ENCODE data around the gene PSD.

The PSD gene

DNA sequence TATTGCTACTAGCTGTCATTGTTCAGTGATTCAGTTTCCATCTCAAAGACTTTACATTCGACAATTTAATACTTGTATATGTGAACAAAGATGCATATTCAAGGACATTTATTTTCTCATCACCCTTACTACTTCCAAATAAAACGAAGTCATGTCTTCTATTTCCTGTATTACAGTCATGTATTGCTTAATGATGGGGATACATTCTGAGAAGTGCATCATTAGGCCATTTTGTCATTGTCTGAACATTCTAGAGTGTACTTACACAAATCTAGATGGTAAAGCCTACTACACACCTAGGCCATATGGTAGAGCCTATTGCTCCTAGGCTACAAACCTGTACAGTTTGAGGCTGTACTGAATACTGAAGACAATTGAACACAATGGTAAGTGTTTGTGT is 26.3 kb upstream of the PSD start:
- no peak for DNase-seq (ENCODE audit: low read depth in 2 of 2)

DNA sequence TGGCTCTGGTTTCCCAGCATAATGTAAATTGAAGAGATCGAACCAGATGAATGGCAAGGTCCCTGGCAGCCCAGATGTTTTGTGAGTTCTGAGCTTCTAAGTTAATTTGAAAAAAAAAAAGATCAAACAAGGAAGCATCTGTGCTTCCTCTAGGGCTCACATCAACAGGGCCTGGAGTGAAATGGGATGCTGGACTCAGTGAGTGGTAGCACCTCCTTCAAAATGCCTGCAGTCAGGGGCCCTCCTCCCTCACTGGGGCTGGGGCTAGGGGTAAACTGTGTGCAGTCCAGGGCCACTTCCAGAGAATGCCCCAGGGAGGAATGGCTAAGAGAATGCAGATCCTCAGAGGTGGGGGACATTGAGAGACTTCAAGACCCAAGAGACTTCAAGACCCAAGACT is 19.8 kb upstream of the PSD start:
- no peak for DNase-seq (ENCODE audit: low read depth in 2 of 2)

DNA sequence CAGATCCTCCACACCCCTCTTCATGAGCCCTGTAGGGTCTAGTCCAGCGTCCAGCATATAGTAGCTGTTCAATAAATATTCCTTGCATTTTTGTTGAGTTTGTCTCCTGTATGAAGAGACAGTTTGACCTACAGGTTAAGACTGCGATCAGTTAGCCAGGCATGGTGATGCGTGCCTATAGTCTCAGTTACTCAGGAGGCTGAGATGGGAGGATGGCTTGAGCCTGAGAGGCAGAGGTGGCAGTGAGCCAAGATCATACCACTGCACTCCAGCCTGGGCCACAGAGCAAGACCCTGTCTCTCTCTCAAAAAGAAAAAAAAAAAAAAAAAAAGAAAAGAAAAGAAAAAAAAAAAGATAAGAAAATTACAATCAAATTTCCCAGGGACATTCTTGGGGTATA is 18.9 kb upstream of the PSD start:
- DNase-seq (ENCODE audit: low read depth in 2 of 2) = no peak

DNA sequence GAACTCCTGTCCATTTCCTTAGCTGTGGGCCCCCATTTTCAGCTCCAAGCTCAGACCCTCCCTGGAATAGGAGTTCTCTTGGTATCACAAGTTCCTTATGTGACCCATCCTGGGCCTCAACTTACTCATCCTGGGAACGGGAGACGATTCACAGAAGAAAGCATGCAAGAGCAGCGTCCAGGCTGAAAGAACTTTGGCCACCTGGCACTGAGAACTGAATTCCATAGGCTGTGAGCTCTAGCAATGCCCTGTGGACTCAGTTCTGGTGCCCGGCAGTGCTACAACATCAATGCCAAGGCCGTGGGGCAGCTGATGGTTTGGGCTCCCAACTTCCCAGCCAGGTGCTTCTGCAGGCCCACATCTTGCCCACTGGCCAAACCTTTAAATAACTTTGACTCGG is 17.7 kb upstream of the PSD start:
- no peak for DNase-seq (ENCODE audit: low read depth in 2 of 2)

DNA sequence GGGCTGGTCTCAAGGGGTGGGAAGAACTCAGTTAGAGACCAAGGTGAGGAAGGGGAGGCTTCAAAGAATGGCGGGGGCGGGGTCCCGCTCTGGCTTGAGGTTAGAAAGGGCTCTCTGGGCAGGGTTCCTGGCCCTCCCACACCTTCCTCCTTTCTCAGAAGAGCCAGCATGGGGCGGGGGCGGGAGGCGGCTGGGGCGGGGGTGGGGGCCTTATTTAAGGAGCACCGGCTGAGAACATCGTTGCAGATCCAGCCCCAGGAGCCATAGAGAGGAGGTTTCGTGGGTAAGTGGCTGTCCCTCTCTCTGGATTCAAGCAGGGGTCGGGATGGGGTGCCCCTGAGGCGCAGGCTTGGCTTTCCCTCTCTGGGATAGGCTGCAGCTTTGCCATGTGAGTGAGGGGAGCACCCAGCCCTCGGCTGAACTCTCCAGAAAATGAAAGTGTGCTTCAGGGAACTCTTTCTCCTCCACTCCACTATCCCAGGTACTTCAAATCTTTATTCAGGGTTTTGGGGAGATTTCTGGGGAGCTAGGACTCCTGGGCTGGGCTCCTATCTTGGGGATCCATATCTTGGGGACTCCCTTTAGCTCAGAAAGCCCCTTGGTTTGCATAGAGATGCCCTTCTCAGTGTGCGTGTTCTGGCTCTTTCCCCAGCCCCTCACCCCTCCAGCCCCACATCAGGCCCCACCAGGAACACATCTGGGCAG is 17.1 kb upstream of the PSD start:
- no peak for DNase-seq (ENCODE audit: low read depth in 2 of 2)

DNA sequence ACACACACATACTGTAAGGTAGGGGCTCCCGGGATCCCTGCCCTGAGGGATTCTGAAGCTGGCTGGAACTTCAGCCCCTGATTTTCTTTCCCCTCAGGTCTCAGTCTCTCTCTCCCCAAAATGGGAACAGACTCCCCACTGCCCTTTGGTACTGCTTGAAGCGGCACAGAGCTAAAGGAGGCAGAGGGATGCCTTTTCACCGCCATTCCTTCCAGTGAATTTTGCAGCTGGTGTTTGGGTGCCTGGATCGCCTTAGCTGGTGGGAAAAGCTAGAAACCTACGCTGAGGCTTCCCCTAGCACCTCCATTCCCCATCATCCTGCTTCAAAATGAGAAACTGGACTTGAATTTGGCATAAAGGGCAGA is 16.5 kb upstream of the PSD start:
- DNase-seq (ENCODE audit: low read depth in 2 of 2) = no peak

DNA sequence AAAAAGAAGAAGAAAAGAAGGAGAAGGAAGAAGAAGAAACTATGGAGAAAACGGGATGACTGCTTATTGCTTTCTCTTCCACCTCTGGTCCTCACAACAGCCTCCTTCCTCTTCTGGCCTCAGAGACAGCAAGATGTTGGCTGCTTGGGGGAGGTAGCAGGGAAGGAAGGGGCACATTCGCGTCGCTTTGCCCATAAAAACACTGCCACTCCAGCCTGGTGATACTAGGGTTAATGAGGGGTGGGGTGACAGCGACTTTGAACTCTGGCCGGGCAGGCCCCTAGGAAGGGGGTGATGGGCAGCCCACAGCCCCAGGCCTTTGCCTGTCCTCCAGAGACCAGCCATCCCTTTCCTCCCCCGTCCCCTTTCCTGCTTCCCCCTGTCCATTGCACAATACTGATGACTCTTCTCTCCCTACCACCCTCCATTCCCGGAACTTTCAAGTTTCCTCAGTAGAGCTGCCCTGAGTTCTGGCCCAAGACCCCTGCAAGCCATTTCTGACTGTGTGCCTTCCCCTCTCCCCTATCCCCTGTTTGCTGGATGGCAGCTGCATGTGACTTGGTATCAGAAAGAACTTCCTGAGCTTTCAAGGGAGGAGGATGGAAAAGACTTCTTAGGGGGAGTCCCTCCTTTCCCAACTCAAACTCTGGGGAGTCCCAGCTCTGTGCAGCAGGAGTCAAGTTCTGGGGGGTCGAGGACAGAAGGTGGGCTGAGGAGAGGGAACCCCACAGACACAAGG is 16.0 kb upstream of the PSD start:
- no peak for DNase-seq (ENCODE audit: low read depth in 2 of 2)

DNA sequence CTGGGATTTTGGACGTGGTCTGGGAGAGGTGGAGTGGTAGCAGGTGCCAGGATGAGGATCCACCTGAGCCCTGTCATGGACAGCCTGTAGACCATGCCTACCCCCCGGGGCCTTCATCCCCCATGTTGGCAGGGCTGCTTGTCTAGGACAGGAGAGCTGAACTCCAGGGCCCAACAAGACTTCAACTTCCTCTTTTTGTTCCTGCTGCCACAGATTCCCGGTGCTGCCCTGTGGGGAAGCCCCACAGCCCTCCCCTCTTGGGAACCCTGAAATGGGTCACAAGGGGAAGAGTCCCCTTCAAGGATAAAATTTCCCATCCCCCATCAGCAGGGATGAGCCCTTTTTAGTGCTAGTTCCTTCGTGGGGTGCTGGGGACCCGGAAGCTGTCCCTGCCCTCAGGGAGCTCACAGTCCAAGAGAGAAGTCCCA is 15.0 kb upstream of the PSD start:
- DNase-seq (ENCODE audit: low read depth in 2 of 2) = no peak

DNA sequence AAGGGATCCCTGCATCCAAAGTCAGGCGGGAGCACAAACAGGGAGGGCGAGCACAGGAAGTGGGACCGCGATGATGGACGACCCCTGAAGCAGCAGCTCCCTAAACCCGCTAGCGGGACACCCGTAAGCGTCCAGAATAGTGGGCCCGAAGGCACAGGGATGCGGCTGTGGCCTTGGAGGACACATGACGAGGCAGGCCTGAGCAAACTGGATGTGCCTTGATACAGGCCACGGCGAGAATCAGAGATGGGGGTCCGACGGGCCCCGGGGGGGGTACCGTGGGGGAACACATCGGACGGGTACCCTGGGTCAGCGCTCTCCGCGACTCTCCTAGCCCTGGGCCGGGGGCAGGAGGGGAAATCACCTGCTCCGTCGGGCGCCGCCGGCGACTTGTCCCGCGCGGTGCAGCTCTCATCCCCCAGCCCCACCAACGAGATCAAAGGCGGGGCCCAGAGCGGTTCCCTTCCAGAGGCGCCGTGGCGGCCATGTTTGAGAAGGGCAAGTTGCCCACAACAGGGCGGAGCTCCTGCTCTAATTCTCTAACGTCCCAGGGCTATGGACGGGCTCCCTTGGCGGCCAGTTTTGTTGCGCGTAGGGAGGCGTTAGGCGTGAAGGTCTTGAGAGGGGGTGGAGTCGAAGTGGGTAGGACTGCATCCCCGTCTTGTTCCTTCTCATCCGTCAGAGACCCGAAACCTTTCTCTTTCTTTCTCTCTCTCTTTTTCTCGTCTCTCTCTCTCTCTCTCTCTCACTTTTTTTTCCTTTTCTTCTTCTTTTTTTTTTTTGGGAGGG is 13.8 kb upstream of the PSD start, which contains the start of gene CUEDC2:
TSS of gene CUEDC2 (minus strand) at position 413 of the 789 bp plus-strand sequence. CDS start 7,386 bp downstream, outside the sequence.
- peak; percentile 96 to 99 for DNase-seq (ENCODE audit: low read depth in 2 of 2)

DNA sequence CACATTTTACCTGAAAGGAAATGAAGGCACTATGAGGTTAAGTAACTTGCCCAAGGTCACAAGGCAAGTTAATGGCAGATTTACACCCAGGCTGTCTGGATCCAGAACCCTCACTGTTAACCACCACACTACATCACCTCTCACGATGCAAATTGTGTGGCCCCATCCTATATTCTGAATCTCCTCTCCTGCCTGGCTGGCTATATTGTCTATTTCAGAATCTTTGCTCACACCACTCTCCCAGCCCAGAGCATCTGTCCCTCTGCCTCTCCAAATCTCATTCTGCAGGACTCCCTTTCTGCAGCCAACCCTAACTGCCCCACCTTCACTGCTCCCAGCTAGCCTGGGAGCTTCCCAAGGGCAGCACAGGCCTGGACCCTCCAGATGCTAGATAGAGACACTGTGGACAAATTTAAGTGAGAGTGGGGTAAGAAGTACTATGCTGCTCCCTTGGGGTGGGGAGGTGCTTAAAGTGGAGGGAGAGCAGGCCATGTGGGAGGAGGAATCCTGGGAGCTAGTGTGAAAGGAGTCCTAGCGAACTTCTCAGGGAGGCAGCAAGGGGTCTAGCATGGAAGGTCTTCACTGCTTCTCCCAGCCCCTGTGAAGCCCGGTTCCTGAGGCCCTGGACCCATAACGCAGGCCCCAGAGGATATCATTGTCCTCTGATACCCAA is 13.0 kb upstream of the PSD start:
- no peak for DNase-seq (ENCODE audit: low read depth in 2 of 2)

DNA sequence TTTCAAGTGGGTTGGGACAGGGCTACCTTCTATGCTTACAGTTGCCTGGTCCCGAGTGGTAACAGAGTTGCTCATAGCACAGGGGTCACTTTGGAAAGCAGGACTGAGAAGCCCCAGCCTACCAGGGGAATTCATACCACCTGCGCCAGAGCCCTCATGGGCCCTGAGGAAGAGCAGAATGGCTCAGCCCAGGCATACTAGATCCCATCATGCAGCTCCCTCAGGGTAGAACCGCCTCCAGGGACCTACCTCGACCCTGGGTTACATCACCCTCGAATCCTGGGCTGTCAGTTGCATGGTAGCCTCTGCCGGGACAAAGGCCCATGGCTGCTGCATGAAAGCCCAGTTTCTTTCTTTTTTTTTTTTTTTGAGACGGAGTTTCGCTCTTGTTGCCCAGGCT is 10.9 kb upstream of the PSD start:
- DNase-seq (ENCODE audit: low read depth in 2 of 2) = no peak

DNA sequence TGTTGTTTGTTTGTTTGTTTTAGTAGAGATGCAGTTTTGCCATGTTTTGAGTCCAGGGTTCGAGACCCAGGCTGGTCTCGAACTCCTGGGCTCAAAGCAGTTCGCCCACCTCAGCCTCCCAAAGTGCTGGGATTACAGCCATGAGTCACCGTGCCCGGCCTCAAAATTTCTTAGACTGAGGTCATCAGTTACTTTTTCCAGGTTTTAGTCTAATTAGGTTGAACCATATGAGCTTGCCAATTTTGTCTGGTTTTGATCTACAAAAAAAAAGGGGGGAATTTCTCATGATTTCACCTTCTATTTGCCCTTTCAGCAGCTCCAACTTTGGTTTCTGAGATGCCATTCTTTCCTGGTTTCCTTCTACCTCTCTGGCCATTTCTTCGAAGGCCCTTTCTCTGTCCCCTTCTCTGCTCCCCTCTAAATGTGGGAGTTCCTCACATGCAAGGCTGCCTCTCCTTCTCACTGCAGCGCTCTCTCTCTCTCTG is 8.3 kb upstream of the PSD start:
- no peak for DNase-seq (ENCODE audit: low read depth in 2 of 2)

DNA sequence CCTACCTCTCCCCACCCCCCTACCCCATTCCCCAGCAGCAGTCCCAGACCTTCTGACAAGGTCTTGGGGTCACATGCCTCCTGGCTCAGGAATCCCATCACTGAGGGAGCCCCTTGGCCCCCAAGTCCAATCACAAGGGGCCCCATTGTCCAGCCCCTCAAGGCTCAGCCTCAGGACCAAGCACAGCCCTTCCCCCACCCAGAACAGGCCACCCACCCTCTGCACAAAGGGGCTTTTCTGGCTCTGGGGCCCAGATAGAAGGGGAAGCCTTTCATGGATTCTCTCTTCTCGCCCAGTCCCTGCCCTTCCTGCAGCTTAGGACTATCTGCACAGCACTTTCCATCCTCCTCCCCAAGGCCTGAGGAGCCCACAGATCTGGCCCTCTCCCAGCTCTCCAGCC is 6.9 kb upstream of the PSD start:
- no peak for DNase-seq (ENCODE audit: low read depth in 2 of 2)

DNA sequence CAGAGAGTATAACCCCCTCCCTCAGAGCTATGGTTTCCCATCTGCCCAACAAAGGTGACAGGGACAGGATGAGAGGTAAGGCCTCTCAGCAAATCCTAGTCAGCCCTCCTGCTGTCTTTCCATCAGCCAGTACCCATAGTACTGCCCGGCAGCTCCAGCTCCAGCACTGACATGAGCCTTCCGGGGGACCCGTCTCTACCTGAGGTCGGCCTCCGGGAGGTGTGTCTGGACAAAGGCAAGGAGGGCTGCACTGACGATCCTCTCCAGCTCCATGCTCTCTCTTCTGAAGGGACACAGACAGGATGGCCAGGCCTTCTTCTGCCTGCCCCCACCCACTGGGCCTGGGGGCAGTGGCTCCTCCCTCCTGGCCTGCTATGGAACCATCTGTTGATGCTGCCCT is 6.3 kb upstream of the PSD start:
- DNase-seq (ENCODE audit: low read depth in 2 of 2) = no peak

DNA sequence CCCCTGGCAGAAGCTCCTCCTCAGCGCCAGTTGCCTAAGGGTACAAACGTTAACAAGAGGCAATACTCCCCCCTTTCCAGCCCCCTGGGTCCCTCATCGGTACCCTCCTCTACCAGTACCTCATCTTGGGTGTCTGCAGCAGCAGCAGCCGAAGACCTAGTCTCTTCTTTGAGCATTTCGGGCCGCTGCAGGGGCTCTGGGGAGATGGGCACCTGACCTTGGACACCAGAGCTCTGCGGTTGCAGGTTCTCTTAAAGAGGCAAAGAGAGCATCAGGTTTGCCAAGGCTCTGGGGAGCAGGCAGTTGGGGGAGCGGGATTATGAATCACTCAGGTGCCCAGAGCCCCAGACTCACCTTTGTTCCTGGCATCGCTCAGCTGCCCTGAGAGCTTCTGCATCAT is 5.6 kb upstream of the PSD start:
- no peak for DNase-seq (ENCODE audit: low read depth in 2 of 2)

DNA sequence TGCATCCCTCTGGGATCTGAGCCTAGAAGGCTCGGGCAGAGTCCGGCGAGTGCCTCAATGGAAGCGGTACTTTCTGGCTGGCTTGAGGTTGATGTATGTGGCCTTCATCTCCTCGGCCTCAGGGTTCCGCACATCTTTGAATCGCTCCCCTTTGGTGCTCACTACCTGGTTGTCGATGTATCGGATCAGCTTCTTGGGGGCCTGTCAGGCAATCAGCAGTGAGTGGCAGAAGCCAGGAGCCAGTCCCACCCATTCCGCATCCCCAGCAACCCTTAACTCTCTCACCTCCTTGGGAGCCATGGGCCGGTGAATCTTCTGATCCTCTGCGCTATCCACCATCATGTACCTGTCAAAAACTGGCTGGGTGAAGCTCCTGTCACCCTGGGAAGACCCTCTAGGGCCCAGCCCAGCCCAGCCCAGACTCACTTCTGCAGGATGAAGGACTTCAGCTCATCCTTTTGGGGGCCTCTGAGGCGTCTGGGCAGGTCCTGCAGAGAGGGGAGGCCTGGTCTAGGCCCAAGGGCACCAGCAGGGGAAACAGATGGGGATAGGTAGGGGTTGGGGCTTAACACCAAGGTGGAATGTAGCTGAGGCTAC is 4.9 kb upstream of the PSD start:
- DNase-seq (ENCODE audit: low read depth in 2 of 2) = no peak

DNA sequence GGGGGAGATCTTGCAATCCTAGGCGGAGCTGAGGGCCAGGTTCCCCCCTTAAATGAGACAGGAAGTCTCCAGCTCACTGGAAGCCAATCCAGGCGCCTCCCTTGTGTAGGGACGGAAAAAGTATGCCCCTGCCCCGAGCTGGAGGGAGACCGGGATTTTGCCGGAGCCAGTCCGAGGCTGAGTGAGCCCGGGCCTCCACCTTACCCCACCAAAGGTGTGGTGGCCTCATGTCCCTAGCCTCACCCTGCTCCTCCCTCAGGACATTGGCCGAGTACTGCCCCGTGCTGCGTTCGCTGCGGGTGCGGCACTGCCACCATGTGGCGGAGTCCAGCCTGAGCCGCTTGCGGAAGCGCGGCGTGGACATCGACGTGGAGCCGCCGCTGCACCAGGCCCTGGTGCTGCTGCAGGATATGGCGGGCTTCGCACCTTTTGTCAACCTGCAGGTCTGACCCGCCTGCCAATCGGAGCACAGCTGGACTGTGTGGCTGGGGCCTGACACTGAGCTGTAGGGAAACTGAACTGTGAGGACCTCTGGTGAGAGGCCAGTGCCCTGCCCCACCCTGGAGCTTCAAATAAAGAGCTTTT is 4.1 kb upstream of the PSD start:
- DNase-seq (ENCODE audit: low read depth in 2 of 2) = peak in 1 of 2 donors; percentile 44

DNA sequence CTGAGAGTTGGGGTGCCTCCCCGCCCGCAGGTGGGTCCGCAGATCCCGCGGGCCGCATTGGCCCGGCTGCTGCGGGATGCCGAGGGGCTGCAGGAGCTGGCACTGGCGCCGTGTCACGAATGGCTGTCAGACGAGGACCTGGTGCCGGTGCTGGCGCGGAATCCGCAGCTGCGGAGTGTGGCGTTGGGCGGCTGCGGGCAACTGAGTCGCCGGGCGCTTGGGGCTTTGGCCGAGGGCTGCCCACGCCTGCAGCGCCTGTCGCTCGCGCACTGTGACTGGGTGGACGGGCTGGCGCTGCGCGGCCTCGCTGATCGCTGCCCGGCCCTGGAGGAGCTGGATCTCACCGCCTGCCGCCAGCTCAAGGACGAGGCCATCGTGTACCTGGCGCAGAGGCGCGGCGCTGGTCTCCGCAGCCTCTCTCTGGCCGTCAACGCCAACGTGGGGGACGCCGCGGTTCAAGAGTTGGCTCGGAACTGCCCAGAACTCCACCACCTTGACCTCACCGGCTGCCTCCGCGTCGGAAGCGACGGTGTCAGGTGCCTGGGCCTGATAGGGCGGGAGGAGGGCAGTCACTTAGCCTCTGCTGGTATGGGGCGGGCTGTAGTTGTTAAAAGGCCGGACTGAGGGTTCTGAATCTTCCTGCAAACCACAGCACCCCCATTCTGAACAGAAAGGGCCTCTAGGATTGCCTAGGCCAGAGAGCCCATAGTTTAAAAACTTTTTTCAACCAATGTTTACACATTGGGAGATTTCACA is 3.4 kb upstream of the PSD start:
- no peak for DNase-seq (ENCODE audit: low read depth in 2 of 2)

DNA sequence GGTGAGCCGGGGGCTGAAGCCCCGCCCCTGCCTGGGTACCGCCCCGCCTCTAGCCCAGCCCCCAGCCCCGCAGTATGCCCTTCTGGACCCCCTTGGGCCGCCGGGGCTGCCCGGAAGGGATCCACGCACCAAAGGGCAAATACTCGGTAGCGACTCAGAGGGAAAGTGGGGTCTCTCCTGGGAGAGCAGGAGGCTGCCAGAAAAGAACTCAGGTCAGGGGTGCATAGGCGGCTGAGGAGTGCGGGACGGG is 2.8 kb upstream of the PSD start:
- no peak for DNase-seq (ENCODE audit: low read depth in 2 of 2)

DNA sequence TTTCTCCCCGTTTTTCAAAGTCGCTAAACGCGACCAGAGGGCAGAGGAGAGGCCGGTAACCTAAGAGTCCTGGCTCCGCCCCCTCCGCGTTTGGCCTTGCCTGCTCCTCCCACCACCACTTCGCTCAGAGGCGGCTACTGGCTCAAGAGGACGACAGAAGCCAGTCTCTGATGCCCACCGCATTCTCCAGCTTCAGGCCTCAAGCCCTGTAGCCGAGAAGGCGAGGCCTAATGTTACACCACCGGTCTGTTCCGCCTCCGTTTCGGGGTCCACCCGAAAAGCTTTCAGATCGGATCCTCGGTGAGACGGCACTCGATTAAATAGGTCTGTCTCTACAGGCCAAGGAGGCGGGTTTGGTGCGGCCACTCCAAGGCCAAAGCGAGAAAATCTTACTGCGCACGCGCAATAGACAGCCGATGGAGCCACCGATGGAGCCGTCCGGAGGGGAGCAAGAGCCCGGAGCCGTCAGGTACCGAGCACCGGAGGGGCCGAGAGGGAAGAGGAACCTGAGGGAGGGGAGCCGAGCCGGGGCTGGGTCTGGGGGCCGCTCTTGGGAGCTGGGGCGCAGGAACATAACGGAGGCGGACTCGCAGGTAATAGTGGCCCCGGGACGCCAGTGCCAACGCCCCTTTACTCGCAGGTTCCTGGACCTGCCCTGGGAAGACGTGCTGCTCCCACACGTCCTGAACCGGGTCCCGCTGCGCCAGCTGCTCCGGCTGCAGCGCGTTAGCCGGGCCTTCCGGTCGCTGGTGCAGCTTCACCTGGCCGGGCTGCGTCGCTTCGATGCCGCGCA is 2.3 kb upstream of the PSD start, which contains the start of gene FBXL15:
TSS of gene FBXL15 (plus strand) at position 123 of the 793 bp plus-strand sequence. CDS start at position 417, 294 bp downstream.
- DNase-seq (ENCODE audit: low read depth in 2 of 2) = peak; percentile 95 to 96
